Measurements from ENCODE around the gene ERMAP.
"Not testable (repeated sequence)": the region's sequence is repeated elsewhere in the genome, so short reads cannot be mapped to it uniquely, and the experiment has no call there.

Gene ERMAP

GRCh38 chr1:42807056-42807668 is 9.8 kb upstream of the ERMAP start:
- no peak for DNase-seq (ENCODE audit: low read depth in 2 of 2)

- not testable (repeated sequence) for DNase-seq (ENCODE audit: low read depth in 2 of 2)
Observed at GRCh38 chr1:42814815-42815214, 2.1 kb upstream of the ERMAP start.

- no peak for DNase-seq (ENCODE audit: low read depth in 2 of 2)
Observed at GRCh38 chr1:42815941-42816584, 859 bp upstream of the ERMAP start.

GRCh38 chr1:42817440-42817767 is 482 bp downstream of the ERMAP start:
- no peak for DNase-seq (ENCODE audit: low read depth in 2 of 2)

- no peak for DNase-seq (ENCODE audit: low read depth in 2 of 2)
Observed at GRCh38 chr1:42817976-42818375, 1.1 kb downstream of the ERMAP start.

GRCh38 chr1:42820813-42821212 is 3.9 kb downstream of the ERMAP start:
- no peak for DNase-seq (ENCODE audit: low read depth in 2 of 2)

- no peak for DNase-seq (ENCODE audit: low read depth in 2 of 2)
Observed at GRCh38 chr1:42821690-42822089, 4.8 kb downstream of the ERMAP start.

- peak; percentile 81 to 87 for DNase-seq (ENCODE audit: low read depth in 2 of 2)
Observed at GRCh38 chr1:42822800-42823392, 6.0 kb downstream of the ERMAP start.

- DNase-seq (ENCODE audit: low read depth in 2 of 2), result no peak
Observed at GRCh38 chr1:42824481-42825035, 7.6 kb downstream of the ERMAP start.

GRCh38 chr1:42825036-42825851 is 8.3 kb downstream of the ERMAP start:
- no peak for DNase-seq (ENCODE audit: low read depth in 2 of 2)

- DNase-seq (ENCODE audit: low read depth in 2 of 2), result no peak
Observed at GRCh38 chr1:42830631-42831030, 13.7 kb downstream of the ERMAP start.

GRCh38 chr1:42831273-42831672 is 14.4 kb downstream of the ERMAP start:
- DNase-seq (ENCODE audit: low read depth in 2 of 2), result no peak

GRCh38 chr1:42832641-42833240 is 15.8 kb downstream of the ERMAP start:
- no peak for DNase-seq (ENCODE audit: low read depth in 2 of 2)

GRCh38 chr1:42833981-42834380 is 17.1 kb downstream of the ERMAP start:
- no peak for DNase-seq (ENCODE audit: low read depth in 2 of 2)

GRCh38 chr1:42834803-42835202 is 17.9 kb downstream of the ERMAP start:
- DNase-seq (ENCODE audit: low read depth in 2 of 2), result no peak

GRCh38 chr1:42835422-42835821 is 18.5 kb downstream of the ERMAP start:
- DNase-seq (ENCODE audit: low read depth in 2 of 2), result no peak

- DNase-seq (ENCODE audit: low read depth in 2 of 2), result no peak
Observed at GRCh38 chr1:42837709-42838108, 20.8 kb downstream of the ERMAP start.

- DNase-seq (ENCODE audit: low read depth in 2 of 2), result no peak
Observed at GRCh38 chr1:42838482-42839190, 21.7 kb downstream of the ERMAP start.

GRCh38 chr1:42841010-42841409 is 24.1 kb downstream of the ERMAP start:
- no peak for DNase-seq (ENCODE audit: low read depth in 2 of 2)

- DNase-seq (ENCODE audit: low read depth in 2 of 2), result no peak
Observed at GRCh38 chr1:42841440-42842147, 24.7 kb downstream of the ERMAP start.
